Measurements from ENCODE around the gene SMYD3.

SMYD3 gene

GRCh38 chr1:245915841-245916240 lies 591.2 kb downstream of the SMYD3 start:
- Histone ChIP-seq H3K27ac (no peak overlapping the region), H3K4me3 (no peak overlapping the region)
- no peak for DNase-seq (ENCODE audit: low spot score)
- no peak for TF ChIP-seq CTCF (IDR thresholded peaks at IDR 0.05)

- TF ChIP-seq CTCF (IDR thresholded peaks at IDR 0.05), result no peak
- DNase-seq (ENCODE audit: low spot score), result no peak
- Histone ChIP-seq H3K27ac (no peak overlapping the region), H3K4me3 (no peak overlapping the region)
Measured at GRCh38 chr1:245915406-245915805, 591.7 kb downstream of the SMYD3 start.

- DNase-seq (ENCODE audit: low spot score), result no peak
- Histone ChIP-seq H3K27ac (no peak overlapping the region), H3K4me3 (no peak overlapping the region)
- no peak for TF ChIP-seq CTCF (IDR thresholded peaks at IDR 0.05)
Measured at GRCh38 chr1:245908543-245908942, 598.5 kb downstream of the SMYD3 start.

- no peak for TF ChIP-seq CTCF (IDR thresholded peaks at IDR 0.05)
- no peak overlapping the region for H3K27ac ChIP-seq
- DNase-seq (ENCODE audit: low spot score), result no peak
- no peak overlapping the region for H3K4me3 ChIP-seq
Measured at GRCh38 chr1:245906207-245906606, 600.9 kb downstream of the SMYD3 start.

- no peak for DNase-seq (ENCODE audit: low spot score)
- H3K4me3 ChIP-seq, result no peak overlapping the region
- no peak for TF ChIP-seq CTCF (IDR thresholded peaks at IDR 0.05)
- no peak overlapping the region for H3K27ac ChIP-seq
Measured at GRCh38 chr1:245903851-245904250, 603.2 kb downstream of the SMYD3 start.

GRCh38 chr1:245901565-245901964 lies 605.5 kb downstream of the SMYD3 start:
- no peak for TF ChIP-seq CTCF (IDR thresholded peaks at IDR 0.05)
- Histone ChIP-seq H3K4me3 (no peak overlapping the region), H3K27ac (no peak overlapping the region)
- DNase-seq (ENCODE audit: low spot score), result no peak

- Histone ChIP-seq H3K4me3 (no peak overlapping the region), H3K27ac (no peak overlapping the region)
- DNase-seq (ENCODE audit: low spot score), result no peak
- no peak for TF ChIP-seq CTCF (IDR thresholded peaks at IDR 0.05)
Measured at GRCh38 chr1:245901037-245901436, 606.0 kb downstream of the SMYD3 start.

All from coronary artery (tissue), 2 donors.